Measurements from ENCODE around the gene CSH1.
A peak's percentile ranks its signal among the peaks of the same experiment; 100 is the strongest.
"Not testable (repeated sequence)": the region's sequence is repeated elsewhere in the genome, so short reads cannot be mapped to it uniquely, and the experiment has no call there.

Gene CSH1

DNA sequence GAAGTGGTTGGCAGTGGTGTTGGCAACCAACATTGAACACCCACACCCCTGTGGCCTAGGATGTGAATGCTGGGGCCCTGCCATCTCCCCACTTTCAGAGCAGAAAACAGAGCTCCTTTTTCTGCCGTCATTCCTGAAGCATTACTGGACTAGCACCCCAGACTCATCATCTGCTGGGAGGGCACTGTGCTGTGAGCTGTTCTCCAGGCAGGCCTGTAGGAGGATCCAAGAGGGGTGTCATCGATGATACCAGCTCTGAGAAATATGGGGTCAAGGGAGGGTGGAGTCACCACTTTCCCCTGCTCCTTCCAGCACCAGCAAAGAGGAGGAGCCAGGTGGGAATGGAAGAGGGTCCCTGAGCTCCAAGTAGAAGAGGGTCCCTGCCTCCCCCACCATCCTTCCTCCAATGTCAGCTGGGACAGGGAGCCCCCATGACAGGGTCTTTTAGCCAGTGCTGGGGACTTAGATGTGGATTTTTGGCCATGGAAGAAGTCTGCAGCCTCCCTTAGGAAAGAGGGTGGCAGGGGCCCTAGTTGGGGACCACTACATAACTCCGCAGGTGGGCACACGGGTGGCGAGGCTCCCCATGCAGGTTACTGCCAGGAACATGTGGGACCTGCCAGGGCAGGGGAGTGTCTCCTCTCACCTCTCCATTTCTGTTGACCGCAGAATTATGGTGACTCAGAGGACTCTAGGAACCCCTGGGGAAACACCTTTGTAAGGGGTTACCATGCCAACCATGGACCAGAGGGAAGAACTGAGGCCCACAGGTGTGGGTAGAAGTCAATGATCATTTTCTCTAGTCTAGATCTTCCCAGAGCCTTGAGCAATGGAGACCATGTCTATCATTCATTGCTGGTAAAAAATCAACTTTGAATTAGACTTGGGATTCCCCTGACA lies 2.8 kb upstream of the CSH1 start:
- peak; percentile 46 for DNase-seq

- not testable (repeated sequence) for DNase-seq
These were observed 1.6 kb downstream of the CSH1 start for GRCh38 chr17:63894821-63895220.

DNA sequence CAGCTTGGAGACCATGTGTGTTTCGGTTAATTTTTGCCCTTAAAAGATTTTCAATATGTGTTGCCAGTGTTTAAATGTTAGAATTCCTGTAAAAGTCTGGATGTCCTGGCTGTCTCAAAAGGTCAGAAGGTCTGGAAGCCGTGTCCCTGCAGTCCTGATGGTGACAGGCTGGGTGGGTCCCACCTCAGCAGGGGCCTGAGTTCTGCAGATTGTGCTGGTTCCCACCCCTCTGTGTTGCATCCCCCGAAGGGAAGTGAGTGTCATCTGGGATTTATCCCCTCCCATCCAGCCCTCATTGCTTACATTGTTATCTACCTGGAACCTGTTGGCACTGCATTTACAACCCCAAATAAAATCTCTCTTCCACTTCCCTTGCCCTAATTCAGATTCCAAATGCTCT lies 2.4 kb downstream of the CSH1 start:
- not testable (repeated sequence) for DNase-seq

DNA sequence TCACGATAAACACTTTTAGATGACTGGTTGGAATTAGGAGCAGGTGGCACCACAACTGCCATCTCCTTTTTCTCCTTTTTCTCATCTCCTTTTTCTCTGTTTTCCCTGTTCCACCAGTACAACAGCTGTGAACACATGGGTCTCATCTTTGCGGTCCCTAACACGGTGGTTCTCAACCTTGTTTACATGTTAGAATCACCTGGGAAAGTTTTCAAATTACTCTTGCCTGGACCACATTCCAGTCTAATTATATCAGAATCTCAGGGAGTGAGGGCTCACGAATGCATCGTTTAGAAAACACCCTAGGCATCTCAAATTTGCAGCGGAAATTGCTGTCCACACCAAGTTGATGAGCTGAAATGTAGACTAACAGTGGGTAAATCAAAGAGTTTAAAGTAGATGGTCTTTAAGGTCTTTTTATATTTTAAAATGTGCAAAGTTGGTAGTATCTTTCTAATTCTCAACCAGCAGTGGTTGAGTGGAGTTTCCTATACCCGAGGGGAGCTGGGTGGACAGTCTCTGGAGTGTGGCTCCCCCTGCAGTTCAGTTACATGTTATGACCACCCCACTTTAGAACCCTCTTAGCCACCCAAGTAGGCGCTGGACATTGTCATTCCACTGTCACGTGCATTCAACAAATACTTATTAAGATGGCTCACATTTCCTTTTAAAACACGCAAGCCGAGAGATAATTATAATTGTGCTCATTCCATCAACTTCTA lies 3.9 kb downstream of the CSH1 start:
- DNase-seq: not testable (repeated sequence)

DNA sequence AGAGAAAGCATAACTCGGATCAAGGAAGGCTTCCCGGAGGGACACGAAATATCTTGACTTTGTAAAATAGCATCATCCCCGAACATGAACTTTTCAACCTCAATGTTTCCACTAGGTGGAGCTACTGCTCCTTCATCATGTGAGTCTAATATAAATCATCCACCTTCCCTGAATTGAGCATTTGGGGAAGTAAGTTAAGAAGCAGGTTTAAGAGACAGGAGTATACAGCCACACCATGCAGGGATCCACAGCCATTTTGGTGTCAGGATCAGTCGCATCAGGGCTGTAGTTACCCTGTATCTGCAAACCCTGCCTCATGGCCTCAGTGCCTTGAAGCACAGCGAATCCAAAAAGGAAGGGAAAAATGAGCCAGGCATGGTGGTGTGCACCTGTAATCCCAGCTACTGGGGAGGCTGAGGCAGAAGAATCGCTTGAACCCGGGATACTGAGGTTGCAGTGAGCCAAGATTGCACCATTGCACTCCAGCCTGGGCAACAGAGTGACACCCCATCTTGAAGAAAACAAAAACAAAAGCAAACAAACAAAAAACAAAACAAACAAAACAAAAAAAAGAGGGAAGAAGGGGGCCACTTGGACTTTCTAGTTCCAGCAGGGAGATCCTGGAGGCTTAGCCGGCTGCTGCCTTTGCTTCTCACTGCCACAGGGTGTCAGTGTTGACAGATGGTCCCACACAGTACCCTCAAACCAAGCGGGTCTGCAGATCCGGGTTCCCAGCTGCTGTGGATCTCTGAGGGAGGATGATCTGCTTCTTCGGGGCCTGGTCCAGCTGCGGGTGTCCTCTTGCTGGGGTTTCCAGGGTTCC lies 7.1 kb downstream of the CSH1 start:
- DNase-seq: not testable (repeated sequence)

DNA sequence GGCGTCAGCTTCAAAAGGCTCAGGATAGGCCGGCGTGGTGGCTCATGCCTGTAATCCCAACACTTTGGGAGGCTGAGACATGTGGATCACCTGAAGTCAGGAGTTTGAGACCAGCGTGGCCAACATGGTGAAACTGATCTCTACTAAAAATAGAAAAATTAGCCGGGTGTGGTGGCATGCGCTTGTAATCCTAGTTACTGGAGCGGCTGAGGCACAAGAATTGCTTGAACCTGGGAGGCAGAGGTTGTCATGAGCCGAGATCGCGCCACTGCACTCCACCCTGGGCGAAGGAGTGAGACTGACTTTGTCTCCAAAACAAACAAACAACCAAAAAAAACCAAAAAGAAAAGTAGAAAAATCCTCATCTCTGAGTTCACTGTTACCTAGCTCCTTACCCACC lies 11.3 kb downstream of the CSH1 start:
- not testable (repeated sequence) for DNase-seq

DNA sequence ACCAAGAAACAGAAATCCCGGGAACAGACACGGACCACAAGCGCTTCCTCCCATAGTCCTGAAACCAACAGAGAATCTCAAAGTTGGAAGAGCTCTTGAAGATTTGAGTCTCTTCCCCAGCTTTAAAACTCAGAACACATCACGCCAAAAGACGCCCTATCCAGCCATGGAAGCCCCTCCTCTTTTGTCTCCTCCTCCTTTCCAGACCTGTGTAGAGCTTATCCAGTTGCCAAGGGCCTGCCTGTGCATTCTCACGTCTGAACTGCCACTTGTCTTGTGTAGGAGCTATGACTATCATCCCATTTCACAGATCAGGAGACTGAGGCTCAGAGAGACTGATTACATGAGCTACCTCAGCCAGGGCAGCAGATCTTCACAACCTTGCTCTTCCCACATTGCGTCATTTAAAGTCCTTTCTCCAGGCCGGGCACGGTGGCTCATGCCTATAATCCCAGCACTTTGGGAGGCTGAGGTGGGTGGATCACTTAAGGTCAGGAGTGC lies 13.7 kb downstream of the CSH1 start:
- DNase-seq: not testable (repeated sequence)

DNA sequence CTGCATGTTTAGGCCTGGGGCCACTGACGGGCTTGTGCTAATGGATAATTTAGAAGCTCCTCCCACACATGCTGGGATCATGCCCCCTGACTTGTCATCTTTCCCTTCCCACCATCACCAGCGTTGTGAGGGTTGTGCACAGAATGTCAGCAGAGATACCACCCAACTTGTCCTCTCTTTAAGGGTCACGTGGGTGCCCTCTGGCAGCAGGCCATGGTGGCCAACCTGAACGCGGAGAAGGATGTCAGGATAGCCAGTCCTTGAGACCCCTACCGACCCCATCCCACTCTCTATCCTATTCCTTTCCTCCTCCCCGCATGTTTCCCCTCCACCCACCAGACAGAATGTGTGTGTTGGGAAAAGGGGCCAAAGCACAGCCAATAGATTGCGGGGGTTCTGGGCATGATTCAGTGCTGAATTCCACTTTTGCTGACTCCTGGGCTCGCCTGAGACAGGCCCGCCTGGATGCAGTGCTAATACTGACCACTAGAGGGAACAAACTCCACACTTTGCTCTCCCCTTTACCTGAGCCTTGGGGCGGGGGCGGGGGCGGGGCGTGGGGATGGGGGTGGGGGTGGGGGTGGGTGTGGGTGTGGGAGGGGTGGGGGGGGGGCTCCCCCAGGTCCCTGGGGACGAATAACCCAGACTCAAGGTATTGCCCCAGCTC lies 14.3 kb downstream of the CSH1 start, which contains the start of gene GH2:
Gene GH2 (minus strand): TSS at position 10 of the 667 bp plus-strand sequence. CDS start 143 bp downstream, outside the sequence.
- peak; percentile 76 for DNase-seq

DNA sequence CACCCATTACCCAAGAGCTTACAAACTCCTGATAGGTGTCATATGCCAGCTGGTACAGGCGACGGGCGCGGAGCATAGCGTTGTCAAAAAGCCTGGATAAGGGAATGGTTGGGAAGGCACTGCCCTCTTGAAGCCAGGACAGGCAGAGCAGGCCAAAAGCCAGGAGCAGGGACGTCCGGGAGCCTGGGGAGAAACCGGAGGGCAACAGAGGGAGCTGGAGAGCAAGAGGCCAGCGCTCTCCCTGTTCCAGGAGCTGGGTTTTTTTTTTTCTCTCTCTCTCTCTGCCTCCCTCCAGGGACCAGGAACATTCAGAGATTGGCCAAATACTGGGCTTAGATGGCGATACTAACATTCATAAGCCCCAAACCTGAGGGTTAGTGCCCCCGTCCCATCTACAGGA lies 15.0 kb downstream of the CSH1 start:
- not testable (repeated sequence) for DNase-seq

GRCh38 chr17:63880706-63881105 lies 15.7 kb downstream of the CSH1 start:
- no peak for DNase-seq

GRCh38 chr17:63878413-63878812 lies 18.0 kb downstream of the CSH1 start:
- DNase-seq: not testable (repeated sequence)

DNA sequence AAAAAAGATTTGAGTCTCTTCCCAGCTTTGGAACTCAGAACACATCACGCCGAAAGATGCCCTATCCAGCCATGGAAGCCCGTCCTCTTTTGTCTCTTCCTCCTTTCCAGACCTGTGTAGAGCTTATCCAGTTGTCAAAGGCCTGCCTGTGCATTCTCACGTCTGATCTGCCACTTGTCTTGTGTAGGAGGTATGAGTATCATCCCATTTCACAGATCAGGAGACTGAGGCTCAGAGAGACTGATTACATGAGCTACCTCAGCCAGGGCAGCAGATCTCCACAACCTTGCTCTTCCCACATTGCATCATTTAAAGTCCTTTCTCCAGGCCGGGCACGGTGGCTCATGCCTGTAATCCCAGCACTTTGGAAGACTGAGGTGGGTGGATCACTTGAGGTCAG lies 21.7 kb downstream of the CSH1 start:
- DNase-seq: not testable (repeated sequence)

DNA sequence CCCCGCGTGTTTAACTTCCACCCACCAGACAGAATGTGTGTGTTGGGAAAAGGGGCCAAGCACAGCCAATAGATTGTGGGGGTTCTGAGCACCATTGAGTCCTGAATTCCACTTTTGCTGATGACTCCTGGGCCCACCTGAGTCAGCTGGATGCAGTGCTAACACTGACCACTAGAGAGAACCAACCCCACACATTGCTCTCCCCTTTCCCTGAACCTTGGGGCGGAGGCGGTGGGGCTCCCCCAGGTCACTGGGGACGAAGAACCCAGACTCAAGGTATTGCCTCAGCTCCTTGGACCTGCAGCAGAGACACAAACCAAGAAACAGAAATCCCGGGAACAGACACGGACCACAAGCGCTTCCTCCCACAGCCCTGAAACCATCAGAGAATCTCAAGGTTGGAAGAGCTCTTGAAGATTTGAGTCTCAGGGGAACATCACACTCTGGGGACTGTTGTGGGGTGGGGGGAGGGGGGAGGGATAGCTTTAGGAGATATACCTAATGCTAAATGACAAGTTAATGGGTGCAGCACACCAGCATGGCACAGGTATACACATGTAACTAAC lies 22.2 kb downstream of the CSH1 start:
- DNase-seq: not testable (repeated sequence)

GRCh38 chr17:63873577-63873976 lies 22.8 kb downstream of the CSH1 start, which contains the start of gene CSH2:
TSS of gene CSH2 (minus strand) at chr17:63873677. CDS start at chr17:63873614, 63 bp downstream.
- not testable (repeated sequence) for DNase-seq

GRCh38 chr17:63871646-63872365 lies 24.6 kb downstream of the CSH1 start:
- DNase-seq: not testable (repeated sequence)

GRCh38 chr17:63870292-63870665 lies 26.1 kb downstream of the CSH1 start:
- DNase-seq: not testable (repeated sequence)

DNA sequence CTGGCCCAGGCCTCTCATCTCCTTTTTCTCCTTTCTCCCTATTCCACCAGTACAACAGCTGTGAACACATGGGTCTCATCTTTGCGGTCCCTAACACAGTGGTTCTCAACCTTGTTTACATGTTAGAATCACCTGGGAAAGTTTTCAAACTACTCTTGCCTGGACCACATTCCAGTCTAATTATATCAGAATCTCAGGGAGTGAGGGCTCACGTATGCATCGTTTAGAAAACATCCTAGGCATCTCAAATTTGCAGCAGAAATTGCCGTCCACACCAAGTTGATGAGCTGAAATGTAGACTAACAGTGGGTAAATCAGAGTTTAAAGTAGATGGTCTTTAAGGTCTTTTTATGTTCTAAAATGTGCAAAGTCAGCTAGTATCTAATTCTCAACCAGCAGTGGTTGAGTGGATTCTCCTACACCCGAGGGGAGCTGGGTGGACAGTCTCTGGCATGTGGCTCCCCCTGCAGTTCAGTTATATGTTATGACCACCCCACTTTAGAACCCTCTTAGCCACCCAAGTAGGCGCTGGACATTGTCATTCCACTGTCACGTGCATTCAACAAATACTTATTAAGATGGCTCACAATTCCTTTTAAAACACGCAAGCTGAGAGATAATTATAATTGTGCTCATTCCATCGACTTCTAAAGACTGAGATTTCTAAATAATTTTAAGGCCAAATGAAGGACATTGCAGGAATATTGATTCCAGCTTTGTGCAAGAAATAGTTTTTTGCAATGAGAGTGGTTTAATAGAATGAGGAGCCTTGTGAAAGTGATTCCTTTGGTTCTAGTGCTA lies 26.7 kb downstream of the CSH1 start:
- DNase-seq: not testable (repeated sequence)

GRCh38 chr17:63866625-63867024 lies 29.7 kb downstream of the CSH1 start:
- not testable (repeated sequence) for DNase-seq

DNA sequence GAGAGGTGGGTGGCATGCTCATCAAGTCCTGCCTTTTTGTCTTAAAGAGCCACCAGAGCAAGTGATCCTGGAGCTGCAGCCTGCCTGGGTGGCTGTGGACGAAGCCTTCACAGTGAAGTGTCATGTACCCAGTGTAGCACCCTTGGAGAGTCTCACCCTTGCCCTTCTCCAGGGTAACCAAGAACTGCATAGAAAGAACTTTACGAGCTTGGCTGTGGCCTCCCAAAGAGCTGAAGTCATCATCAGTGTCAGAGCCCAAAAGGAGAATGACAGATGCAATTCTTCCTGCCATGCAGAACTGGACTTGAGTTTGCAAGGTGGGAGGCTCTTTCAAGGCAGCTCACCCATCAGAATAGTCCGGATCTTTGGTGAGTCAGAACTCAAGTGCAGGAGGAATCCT lies 37.1 kb downstream of the CSH1 start:
- no peak for DNase-seq

DNA sequence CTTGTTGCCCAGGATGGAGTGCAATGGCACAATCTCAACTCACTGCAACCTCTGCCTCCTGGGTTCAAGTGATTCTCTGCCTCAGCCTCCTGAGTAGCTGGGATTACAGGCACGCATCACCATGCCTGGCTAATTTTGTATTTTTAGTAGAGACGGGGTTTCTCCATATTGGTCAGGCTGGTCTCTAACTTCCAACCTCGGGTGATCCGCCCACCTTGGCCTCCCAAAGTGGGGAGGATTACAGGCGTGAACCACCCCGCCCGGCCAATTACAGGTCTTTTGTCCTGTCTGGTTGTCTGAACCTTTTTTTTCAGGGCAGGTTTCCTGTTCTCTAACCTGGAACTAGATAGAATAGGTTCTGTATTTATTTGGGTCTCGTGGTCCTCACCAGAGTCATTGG lies 39.9 kb downstream of the CSH1 start:
- DNase-seq: not testable (repeated sequence)
